ENCODE data around the gene GOSR1.
"Not testable (repeated sequence)": the region's sequence is repeated elsewhere in the genome, so short reads cannot be mapped to it uniquely, and the experiment has no call there.

The GOSR1 gene

DNA sequence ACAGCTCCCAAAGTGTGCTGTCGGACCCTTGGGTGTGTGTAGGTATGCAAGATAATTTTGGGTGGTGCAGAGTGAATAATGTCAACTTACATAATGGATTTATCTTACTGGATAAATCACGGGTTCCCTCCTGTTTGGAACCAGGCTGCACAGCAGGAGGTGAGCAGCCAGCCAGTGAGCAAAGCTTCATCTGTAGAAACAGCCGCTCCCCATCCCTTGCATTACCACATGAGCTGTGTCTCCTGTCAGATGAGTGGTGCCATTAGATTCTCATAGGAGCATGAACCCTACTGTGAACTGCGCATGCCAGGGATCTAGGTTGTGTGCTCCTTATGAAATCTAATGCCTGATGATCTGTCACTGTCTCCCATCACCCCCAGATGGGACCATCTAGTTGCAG, 72.0 kb downstream of the GOSR1 start:
- DNase-seq: not testable (repeated sequence)

DNA sequence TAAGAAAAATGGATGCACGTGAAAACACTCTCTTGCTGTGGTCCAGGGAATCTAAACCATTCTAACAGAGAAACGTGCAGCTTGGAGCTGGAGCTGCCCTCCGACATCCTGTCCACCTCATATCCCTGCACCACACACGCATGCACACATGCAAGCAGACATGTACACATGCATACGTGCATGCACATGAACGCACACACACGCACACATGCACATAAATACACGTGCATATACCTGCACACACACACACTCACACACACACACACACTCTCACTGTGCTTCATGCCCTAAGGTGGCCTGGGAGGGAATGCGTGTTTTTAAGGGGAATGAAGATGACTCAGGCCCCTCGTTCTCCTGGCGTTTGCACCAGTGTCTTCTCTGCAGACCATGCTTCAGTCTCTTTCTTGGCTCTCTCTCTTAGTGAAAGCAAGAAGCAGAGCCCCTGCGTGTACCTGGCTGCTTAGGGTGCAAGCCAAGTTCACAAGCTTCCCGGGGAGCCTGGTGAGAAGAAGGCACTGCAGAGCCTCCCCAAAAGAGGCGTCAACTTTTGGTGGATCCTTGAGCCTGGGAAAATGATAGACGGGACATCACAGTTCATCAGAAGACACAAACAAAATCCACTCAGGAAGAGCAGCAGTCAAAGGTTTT, 72.8 kb downstream of the GOSR1 start:
- no peak for DNase-seq

DNA sequence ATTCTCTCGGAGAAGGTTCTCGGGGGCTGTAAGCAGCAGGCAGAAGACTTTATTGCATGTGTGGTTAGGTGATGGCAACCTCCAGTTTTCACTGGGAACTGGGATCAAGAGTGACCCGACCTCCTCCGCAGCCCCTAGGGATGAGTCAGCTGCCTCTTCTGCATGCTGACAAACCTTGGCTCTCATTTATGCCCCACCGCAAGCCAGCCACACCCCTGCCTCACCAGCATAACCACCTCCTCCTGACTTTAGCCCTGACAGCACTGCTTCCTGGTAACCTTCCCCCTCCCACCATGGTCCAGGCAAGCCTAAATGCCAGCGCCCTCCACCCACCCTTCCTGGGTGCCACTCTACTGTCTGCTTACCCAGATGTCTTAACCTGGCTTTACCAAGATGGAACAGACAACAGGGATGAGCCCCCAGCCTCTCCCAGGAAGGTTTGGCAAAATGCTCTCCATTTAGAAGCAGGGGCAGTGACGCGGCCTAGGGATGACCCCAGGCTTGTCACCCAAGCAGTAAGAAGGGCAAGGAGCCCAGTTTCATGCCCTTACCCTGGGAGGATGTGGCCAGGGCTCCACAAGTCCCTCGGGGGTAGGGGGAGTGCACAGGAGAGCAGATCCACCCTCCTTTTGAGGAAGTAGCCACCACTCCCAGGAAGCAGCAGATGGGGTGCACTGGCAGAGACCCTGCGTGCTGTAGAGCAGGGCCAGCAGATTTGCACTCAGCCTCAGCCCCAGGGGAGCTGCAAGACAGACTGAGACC, 73.5 kb downstream of the GOSR1 start:
- DNase-seq: no peak

DNA sequence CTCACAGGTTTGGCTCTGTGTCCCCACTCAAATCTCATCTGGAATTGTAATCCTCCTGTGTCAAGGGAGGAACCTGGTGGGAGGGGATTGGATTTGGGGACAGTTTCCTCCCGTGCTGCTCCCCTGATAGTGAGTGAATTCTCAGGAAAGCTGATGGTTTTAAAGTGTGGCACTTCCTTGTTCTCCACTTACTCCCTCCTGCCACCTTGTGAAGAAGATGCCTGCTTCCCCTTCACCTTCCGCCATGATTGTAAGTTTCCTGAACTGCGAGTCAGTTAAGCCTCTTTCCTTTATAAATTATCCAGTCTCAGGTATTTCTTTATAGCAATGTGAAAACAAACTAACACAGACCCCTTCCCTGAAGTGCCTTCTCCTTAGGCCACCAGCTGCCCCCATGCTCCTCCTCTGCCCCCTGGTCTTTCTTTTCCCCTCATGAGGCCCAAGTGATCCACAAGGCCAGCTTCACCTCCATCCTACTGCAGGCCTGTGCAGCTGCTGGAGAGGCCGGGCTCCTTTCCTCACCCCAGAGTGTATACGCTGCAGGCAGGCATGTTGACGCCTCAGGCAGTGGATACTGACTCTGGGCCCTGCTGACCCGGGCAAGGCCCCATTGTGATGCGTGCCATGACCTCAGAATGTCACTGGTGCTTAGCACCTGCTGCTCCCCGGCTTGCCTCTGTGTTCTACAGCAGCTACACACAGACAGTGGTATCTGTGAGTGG, 74.2 kb downstream of the GOSR1 start:
- DNase-seq: not testable (repeated sequence)

DNA sequence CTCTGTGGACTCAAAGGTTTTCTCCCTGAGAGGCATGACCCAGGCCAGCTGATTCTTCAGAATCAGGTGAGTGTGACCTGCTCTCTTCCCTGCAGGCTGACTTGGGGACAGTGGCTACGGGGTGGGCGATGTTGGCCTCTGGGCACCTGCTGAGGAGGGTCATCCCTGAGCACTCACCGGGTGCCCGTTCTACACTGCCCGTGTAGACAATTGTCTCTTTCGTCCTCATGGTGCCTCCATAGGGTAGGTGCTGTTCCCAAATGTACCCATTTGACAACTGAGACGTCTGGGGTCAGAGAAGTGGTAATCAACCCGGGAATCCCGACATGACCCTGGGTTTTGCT, 74.8 kb downstream of the GOSR1 start:
- no peak for DNase-seq

DNA sequence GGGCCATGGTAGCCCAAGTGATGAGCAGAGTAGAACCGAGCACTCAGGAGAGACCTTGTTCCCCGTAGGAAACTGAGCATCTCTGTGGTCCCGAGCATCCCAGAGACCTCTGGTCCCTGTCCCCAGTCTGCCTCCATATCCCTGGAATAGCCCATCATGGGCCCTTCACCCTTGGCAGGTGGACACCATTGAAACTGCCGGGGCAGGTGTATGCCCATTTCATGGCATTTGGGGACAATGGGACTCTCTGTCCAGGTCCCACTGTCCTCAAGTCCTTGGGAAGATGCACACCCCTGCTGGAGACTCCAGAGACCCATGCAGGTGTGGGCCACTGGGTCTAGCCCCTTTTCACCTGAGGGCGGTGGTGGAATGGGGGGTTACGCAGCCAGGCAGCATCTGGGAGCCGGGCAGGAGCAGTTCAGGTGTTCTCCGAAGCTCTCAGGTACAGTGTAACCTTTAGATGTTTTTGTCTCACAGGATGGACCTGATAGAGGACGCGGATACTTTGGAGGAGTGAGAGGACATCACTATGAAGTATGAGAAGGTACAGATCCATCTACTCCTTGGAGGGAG, 75.9 kb downstream of the GOSR1 start:
- DNase-seq: no peak

DNA sequence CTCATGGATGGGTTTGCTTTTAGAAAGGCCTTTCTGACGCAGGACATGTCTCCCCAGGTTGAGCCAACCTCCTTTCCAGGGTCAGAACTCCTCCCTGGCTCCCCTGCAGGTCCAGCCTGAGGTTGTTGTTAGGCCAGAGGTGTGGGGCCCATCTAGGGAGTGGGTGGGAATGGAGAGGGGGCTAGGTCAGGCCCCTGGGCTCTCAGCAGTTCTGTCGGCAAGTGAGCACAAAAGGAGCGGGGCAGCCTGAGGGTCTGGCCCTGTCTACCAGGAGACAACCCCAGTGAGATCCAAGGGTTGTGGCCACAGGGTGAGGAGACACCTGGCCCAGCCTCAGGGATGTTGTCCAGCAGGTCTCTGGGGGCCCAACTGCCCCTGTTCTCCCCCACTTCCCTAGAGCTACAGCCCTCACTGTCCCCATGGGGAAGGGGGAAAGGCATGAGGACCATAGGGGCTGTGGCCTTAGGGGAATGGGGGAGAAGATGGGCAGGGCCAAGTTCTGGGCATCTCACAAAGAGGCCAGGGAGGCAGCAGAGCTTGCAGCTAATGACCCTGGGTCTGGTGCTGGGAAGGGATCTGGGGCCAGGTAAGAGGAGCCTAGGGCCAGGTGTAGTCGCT, 76.7 kb downstream of the GOSR1 start:
- not testable (repeated sequence) for DNase-seq

DNA sequence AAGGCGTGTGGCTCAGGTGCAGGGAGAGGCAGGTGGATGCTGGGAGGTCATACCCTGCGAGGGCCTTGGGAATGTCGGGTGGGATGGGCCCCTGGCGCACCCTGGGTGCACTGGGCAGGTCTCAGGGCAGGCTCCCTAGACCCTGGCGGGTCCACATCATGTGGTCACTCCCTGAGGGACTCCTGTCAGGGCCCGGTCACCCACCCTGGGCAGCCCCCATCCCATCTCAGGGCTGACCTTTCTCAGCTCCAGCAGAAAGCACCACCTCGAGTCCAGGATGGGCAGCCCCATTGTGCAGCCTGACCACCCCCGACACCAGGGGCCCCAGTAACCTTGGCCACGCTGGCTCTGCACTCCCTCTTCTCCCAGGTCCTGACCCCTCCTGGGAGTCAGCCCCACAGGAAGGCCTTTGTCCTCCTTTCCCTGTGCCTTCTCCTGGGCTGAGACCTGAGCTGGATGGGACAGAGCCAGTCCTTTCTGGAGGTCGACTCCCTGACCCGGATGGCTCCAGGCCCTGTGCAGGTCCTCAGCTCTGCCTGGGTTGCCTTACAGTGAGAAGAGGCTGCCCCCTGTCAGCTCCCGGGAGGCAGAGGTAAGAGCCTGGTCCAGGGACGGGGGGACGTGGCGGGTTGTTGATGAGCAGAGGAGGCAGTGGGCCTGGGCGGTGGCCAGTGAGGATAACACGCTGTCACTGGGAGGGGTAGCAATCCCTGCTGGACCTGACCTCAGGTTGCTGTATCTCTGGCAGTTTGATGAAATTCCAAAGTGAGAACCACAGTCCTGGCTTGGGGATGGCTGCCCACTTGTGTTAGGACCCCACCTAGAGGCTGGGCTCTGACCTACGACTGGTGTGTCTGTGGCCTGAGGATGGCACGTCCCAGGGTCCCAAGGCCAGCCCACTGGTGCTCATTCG, 77.9 kb downstream of the GOSR1 start:
- DNase-seq: no peak

DNA sequence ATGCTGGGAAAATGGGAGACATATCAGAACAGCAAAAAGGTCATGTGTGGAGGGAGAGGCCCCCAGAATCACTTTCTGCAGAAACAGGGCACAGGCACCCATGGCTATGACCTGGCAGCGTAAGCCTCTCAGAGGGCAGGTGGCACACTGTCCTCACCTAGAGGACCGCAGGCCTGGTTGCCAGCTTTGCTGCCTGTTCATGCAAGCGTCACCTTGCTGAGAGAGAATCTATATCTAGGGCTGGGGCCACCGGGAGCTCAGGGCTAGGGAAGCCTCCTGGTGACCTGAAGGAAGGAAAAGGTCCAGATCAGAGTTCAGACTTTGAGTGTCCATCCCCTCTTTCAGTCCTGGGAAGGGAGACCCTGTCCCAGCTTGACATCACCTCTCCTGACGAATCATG, 78.7 kb downstream of the GOSR1 start:
- no peak for DNase-seq

DNA sequence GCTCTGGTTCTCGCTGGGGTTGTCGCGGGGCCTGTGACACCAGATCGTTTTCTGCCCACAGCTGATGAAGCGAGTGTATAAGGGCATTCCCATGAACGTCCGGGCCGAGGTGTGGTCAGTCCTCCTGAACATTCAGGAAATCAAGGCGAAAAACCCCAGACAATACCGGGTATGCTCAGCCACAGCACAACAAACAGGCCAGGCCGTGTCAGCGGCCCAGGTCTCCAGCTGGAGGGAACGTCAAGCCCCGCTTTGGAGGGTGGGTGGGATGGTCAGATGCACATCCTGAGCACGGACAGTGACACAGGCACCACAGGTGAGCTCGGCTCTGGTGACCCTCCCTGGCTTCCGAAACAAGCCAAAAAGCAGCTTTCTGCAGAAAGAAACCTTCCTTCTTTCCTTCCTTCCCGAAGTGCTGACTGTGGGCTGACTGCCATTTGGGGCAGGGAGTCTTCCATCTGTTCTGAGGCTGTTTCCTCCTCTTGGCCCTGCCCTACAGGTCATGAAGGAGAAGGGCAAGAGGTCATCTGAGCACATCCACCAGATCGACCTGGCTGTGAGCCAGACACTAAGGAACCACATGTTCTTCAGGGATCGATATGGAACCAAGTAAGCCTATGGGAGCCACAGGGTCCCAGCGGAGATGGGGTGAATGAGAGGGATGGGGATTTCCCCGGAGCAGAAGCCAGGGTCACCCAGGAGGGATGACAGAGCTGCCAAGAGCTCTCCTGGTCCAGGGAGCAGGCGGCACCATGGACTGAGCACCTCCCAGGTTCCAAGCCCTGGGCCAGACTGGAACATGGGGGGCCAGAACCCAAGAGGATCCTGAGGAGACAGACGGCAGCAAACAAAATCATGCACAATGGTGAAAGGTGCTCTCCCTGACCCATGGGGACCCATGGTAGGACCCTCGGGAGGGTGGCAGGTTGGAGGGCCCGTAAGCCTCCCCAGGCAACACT, 79.4 kb downstream of the GOSR1 start:
- no peak for DNase-seq

DNA sequence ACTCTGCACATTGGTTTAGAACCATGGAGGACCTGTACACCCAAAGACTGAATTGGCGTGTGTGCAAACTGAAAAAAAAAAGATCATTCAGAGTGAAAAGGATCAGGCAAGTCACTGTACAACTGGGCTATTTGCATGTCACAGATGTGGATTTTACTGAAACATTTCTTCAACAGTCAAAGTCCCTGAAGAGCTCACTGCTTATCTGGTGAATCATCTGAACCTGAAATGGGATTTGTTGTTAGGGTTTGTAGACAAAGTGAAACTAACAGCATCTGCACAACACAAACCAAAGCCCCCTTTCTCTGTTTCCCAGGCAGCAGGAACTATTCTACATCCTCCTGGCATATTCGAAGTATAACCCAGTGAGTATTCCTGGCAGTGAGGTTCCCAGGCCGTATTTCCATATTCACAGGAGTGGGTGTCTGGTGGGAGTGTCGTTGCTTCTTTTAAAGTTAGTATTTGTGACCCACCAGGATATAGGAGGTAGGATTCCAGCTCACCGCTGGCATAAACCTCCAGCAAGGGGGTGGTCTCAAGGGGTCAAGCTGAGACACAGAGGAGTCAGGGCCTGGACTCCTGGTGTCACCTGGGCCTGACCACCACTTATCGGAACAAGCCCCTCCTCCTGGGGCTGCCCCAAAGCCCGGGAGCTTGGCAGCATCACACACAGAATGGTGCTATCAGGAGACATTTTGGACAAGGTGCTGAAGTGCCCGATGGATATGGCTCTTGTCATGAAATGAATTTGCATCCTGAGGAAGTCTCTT, 80.9 kb downstream of the GOSR1 start:
- no peak for DNase-seq

DNA sequence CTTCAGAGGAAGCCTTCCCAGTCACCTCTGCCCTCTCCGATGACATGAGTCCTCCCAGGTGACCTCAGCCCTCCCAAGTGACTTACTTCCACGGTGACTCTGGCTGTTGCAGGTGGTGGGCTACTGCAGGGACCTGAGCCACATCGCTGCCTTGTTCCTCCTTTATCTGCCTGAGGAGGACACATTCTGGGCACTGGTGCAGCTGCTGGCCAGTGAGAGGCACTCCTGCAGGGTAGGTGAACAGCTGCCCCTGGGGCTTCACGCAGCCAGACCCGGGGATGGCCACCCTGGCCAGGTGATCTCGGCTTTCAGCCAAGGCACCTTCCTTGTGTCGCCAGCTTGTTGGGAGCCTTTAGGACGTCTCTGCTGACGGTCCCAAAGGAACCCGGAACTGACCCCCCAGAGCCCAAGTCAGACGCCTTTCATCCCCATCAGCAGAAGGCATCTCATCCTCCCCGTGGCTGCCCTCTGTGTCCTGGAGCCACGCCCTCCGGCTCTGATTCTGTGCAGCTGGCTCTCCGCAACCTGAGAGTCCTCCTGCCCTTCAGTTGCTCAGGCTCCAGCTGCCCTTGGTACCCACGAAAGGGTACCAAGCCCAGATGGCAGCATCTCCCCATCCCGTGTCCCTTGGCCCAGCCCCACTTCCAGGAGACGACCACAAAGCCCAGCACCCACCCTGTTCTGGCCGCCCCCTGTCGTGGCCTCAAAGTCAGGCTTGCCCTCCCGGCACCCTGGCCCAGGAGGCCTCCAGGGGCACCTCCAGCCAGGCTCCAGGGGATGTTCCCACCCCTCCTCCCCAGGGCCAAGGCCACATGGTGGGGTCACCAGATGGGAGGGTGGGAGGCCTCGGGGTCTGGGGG, 81.7 kb downstream of the GOSR1 start:
- DNase-seq: no peak

DNA sequence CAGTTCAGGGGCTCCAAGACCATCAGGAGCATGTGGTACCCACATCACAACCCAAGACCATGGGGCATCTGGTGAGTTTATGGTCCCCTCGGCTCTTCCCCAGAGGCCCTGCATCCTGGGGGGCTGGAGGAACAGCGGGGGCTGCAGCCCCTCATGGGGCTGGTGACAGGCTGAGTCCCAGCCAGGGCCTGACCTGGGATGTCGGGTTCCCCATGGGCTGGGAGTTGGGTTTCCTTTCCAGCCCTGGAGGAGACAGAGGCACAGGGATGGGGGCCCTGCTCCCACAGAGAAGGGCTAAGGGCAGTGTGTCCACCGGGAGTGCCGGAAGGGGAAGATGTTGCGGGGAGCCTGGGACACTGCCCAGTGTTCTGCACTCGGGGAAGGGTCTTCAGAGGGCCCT, 82.4 kb downstream of the GOSR1 start:
- DNase-seq: no peak

DNA sequence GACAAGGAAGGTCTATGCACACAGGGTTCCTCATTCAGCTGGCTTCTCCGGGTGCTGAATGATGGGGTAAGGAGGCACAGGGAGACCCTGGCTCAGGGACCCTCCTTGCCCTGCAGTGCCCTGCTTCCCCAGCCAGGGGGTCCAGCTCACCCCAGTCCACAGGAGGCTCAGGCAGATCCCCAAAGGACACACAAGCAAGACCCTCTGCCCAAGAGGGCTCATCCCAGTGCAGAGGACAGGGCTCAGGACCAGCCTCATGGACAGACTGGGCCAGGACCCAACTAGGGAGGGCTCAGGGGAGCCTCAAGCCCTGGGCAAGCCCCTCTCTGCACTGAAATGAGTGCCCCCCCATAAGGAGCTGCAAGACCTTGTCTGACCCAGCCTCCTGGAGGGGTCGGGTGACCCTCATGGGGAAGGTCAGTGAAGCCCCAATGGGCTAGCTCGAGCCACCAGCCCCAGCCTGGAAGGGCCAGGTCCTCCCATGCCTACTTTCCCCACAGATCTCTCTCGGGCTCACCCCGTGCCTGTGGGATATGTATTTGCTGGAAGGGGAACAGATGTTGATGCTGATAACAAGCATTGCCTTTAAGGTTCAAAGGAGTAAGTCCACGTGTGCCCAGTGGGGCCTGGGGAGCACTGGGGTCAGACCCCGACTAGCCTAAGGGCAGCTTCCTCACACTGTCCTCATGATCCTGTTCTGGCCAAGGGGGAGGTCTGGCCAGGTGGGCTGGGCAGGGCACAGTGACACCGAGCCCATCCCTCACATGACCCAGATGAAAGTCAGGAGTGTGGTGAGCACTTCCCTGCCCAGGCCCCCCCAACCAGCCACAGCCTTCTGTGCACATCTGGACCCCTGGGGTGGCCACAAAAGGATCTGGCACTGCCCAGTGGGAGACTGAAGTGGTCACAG, 83.2 kb downstream of the GOSR1 start:
- DNase-seq: not testable (repeated sequence)

DNA sequence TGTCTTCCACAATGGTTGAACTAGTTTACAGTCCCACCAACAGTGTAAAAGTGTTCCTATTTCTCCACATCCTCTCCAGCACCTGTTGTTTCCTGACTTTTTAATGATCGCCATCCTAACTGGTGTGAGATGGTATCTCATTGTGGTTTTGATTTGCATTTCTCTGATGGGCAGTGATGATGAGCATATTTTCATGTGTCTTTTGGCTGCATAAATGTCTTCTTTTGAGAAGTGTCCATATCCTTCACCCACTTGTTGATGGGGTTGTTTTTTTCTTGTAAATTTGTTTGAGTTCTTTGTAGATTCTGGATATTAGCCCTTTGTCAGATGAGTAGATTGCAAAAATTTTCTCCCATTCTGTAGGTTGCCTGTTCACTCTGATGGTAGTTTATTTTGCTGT, 84.6 kb downstream of the GOSR1 start:
- not testable (repeated sequence) for DNase-seq

DNA sequence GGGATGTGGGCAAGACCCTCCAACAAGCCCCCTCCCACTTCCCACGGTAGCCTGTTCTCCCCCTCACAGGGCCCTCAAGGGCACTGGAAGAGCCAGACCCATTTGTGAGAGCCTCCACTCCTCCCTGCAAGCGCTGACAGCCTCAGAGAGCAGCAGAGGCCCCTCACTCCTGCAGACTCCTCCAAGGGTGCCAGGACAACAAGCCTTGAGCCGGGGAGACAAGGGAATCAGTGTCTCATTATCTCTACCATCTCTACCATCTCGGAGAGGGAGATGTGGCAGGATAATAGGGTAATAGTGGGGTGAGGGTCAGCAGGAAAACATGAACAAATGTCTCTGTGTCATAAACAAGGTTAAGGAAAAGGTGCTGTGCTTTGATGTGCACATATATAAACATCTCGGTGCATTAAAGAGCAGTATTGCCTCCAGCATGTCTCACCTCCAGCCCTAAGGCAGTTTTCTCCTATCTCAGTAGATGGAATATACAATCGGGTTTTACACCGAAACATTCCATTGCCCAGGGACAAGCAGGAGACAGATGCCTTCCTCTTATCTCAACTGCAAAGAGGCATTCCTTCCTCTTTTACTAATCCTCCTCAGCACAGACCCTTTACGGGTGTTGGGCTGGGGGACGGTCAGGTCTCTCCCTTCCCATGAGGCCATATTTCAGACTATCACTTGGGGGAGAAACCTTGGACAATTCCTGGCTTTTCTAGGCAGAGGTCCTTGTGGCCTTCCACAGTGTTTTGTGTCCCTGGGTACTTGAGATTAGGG, 86.1 kb downstream of the GOSR1 start:
- DNase-seq: not testable (repeated sequence)

DNA sequence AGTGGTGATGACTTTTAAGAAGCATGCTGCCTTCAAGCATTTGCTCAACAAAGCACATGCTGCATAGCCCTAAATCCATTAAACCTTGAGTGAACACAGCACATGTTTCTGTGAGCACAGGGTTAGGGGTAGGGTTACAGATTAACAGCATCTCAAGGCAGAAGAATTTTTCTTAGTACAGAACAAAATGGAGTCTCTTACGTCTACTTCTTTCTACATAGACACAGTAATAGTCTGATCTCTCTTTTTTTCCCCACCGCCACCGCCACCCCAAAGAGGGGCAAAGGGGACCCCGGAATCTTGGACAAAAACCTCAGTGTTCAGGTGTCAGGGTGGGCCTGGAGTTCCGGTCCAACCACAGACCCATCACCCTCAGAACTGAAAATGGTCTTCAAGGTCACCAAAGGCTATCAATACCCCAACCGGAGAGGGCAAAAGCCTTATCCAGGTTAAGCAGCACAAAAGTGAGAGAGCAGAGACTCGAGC, 86.7 kb downstream of the GOSR1 start:
- DNase-seq: not testable (repeated sequence)
